Mesothelial cell of epicardium (in vitro differentiated cells): ENCODE measurements around the gene SCAPER. TPM values are rescaled to one million over a fixed set of nuclear protein-coding genes. Genes with fewer than 3 reads are reported as not detected.

ENCODE experiments used
- DNase-seq, 2 experiments: peaks; one replicate each; pipeline ENCODE4 v3.0.0; 2021; ENCODE audit warnings: low spot score in 2 of 2; ENCODE audit not compliant: unreplicated experiment in 2 of 2
- H3K27ac Mint-ChIP-seq: 2 replicates; pipeline ENCODE4 v1.8.0; 2021; ENCODE audit warnings: mixed read lengths
- H3K27me3 Mint-ChIP-seq: 2 replicates; pipeline ENCODE4 v1.8.0; 2021; ENCODE audit warnings: low read depth, mixed read lengths
- H3K36me3 Mint-ChIP-seq: 2 replicates; pipeline ENCODE4 v1.8.0; 2021; ENCODE audit warnings: mixed read lengths
- H3K4me1 Mint-ChIP-seq: 2 replicates; pipeline ENCODE4 v1.8.0; 2021; ENCODE audit warnings: mixed read lengths
- H3K4me3 Mint-ChIP-seq: 2 replicates; pipeline ENCODE4 v1.8.0; 2021; ENCODE audit warnings: mild to moderate bottlenecking, moderate library complexity, mixed read lengths
- H3K9me3 Mint-ChIP-seq: 2 replicates; pipeline ENCODE4 v1.8.0; 2021; ENCODE audit warnings: mixed read lengths
- CTCF ChIP-seq: fragments of 200-600 bp; sonication (generic); IDR thresholded peaks from one replicate; pipeline ENCODE4 v1.5.0; 2021; ENCODE audit warnings: antibody characterized with exemption; ENCODE audit not compliant: unreplicated experiment
- total RNA-seq: library from RNA; stranded (reverse); gene quantifications from 3 replicates; pipeline ENCODE4 v1.2.1, GENCODE V29; 2021

The SCAPER gene
- total RNA-seq, 1 donor from 2014 or later, result 35.9 TPM

DNA sequence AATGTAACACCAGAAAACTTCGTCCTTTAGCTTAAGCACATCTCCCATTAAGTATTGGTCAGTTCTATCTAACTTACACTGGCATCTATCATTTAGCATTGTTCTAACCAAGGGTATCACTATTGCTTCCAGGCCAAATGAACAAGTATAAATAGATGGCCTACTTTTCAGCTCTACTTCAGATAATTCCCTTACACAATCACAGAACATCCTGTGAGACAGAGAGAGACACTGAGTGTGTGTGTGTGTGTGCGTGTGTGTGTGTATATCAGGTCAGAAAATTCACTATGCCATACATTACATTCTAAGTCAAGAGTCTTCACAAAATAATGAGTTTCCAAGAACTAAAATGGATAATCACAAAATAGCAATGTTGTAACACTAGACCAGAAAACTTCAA lies 39.1 kb downstream of the SCAPER start:
- Mint-ChIP-seq H3K9me3 (no peaks in the 10 kb centered on the region), H3K4me3 (no peak overlapping the region), H3K4me1 (peaks cover 6% of the 10 kb centered on the region), H3K27ac (no peak overlapping the region), H3K36me3 (no peaks in the 10 kb centered on the region), H3K27me3 (no peaks in the 10 kb centered on the region)
- no peak for TF ChIP-seq CTCF
- DNase-seq, result no peak

DNA sequence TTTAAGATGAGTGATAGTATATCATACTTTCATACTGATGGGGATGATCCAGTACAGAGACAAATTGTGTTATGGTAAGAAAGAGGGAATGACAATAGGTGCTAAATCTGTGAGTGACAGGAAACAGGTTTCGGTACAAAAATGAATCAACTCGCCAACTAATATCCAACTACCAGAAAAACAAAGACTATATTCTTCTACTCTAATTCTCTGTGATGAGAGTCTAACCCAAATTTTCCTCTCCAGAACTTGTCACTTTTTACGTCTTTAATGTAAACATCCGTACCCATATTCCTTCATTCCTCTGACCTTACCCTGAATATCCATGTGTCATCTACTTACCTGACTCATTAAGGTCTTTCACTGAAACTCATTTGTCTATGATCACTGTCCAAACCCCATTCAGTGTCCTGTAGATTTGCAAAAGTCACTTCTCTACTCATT lies 39.6 kb downstream of the SCAPER start:
- Mint-ChIP-seq H3K27me3 (no peaks in the 10 kb centered on the region), H3K9me3 (no peaks in the 10 kb centered on the region), H3K4me3 (no peak overlapping the region), H3K36me3 (no peaks in the 10 kb centered on the region), H3K27ac (no peak overlapping the region), H3K4me1 (peaks cover 6% of the 10 kb centered on the region)
- DNase-seq, result no peak
- TF ChIP-seq CTCF, result no peak

DNA sequence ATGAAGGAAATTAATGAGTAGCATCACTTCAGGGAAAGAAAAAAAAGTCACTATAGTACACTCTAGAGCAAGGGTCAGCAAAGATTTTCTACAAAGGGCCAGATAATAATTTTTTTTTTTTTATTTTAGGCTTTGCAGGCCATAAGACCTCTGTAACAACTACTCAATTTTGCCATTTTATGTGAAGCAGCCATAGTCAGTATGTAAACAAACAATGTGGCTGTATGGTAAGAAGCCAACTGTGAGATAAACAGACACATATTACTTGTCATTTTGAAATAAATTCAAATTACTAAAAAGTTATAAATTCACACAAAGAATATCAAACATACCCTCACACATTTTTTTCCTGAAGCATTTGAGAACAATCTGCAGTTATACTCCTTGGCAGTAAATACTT lies 40.6 kb downstream of the SCAPER start:
- Mint-ChIP-seq H3K36me3 (no peaks in the 10 kb centered on the region), H3K9me3 (no peaks in the 10 kb centered on the region), H3K27ac (no peak overlapping the region), H3K4me1 (peaks cover 6% of the 10 kb centered on the region), H3K27me3 (no peaks in the 10 kb centered on the region), H3K4me3 (no peak overlapping the region)
- no peak for TF ChIP-seq CTCF
- DNase-seq, result no peak

GRCh38 chr15:76863693-76864092 lies 41.4 kb downstream of the SCAPER start:
- H3K27ac Mint-ChIP-seq, result no peak overlapping the region
- H3K36me3 Mint-ChIP-seq, result peaks cover under 1% of the 10 kb centered on the region
- no peaks in the 10 kb centered on the region for H3K9me3 Mint-ChIP-seq
- no peak for TF ChIP-seq CTCF
- peaks cover 6% of the 10 kb centered on the region for H3K4me1 Mint-ChIP-seq
- H3K4me3 Mint-ChIP-seq, result no peak overlapping the region
- DNase-seq, result no peak
- no peaks in the 10 kb centered on the region for H3K27me3 Mint-ChIP-seq

GRCh38 chr15:76863123-76863522 lies 42.0 kb downstream of the SCAPER start:
- Mint-ChIP-seq H3K27me3 (no peaks in the 10 kb centered on the region), H3K36me3 (peaks cover 3% of the 10 kb centered on the region), H3K4me3 (no peak overlapping the region), H3K4me1 (peaks cover 6% of the 10 kb centered on the region), H3K27ac (no peak overlapping the region), H3K9me3 (no peaks in the 10 kb centered on the region)
- no peak for TF ChIP-seq CTCF
- no peak for DNase-seq

GRCh38 chr15:76861815-76862397 lies 43.2 kb downstream of the SCAPER start:
- Mint-ChIP-seq H3K27ac (no peak overlapping the region), H3K4me3 (no peak overlapping the region), H3K27me3 (no peaks in the 10 kb centered on the region), H3K36me3 (peaks cover 3% of the 10 kb centered on the region), H3K4me1 (peaks cover 6% of the 10 kb centered on the region), H3K9me3 (no peaks in the 10 kb centered on the region)
- no peak for DNase-seq
- TF ChIP-seq CTCF, result no peak
